Smooth muscle cell of the pulmonary artery (primary cell): ENCODE data around the gene FCHO2. TPM values are rescaled to one million over a fixed set of nuclear protein-coding genes. Genes with fewer than 3 reads are reported as not detected.

Experiments
- total RNA-seq: library from RNA; depleted of rRNA; stranded (reverse); fragments of >200 nt; gene quantifications from 2 replicates; pipeline ENCODE4 v1.2.3, GENCODE V29; 2014

Gene FCHO2, protein sequence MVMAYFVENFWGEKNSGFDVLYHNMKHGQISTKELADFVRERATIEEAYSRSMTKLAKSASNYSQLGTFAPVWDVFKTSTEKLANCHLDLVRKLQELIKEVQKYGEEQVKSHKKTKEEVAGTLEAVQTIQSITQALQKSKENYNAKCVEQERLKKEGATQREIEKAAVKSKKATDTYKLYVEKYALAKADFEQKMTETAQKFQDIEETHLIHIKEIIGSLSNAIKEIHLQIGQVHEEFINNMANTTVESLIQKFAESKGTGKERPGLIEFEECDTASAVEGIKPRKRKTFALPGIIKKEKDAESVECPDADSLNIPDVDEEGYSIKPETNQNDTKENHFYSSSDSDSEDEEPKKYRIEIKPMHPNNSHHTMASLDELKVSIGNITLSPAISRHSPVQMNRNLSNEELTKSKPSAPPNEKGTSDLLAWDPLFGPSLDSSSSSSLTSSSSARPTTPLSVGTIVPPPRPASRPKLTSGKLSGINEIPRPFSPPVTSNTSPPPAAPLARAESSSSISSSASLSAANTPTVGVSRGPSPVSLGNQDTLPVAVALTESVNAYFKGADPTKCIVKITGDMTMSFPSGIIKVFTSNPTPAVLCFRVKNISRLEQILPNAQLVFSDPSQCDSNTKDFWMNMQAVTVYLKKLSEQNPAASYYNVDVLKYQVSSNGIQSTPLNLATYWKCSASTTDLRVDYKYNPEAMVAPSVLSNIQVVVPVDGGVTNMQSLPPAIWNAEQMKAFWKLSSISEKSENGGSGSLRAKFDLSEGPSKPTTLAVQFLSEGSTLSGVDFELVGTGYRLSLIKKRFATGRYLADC
- 22.8 and 24.2 TPM in 2 replicates for total RNA-seq

DNA sequence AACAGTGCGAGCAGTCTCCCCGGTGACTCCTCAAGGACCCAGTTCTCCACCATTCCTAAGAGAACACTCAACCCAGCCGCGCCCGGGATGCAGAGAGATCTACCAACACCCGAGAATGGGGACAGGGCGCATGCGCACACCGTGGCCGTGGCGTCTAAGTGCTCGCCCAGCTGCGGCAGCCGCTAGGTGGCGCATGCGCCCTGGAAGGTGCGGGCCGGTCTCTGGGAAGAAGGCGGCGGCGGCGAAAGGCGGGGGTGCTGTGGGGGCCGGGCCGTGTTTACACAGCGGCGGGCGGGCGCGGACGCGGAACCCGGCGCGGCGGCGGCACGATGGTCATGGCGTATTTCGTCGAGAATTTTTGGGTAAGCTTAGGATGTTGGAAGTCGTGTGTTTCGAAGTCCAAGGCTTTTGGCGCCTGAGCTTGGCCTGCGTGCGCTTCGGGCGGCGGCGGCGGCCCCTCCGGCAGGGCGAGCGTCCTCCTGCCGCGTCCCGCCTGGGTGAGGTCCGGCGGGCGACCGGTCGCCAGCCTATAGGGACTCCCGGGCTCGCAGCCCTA lies at the start of gene FCHO2:
TSS of gene FCHO2 (plus strand) at position 274 of the 556 bp plus-strand sequence. CDS start at position 330, 56 bp downstream.

DNA sequence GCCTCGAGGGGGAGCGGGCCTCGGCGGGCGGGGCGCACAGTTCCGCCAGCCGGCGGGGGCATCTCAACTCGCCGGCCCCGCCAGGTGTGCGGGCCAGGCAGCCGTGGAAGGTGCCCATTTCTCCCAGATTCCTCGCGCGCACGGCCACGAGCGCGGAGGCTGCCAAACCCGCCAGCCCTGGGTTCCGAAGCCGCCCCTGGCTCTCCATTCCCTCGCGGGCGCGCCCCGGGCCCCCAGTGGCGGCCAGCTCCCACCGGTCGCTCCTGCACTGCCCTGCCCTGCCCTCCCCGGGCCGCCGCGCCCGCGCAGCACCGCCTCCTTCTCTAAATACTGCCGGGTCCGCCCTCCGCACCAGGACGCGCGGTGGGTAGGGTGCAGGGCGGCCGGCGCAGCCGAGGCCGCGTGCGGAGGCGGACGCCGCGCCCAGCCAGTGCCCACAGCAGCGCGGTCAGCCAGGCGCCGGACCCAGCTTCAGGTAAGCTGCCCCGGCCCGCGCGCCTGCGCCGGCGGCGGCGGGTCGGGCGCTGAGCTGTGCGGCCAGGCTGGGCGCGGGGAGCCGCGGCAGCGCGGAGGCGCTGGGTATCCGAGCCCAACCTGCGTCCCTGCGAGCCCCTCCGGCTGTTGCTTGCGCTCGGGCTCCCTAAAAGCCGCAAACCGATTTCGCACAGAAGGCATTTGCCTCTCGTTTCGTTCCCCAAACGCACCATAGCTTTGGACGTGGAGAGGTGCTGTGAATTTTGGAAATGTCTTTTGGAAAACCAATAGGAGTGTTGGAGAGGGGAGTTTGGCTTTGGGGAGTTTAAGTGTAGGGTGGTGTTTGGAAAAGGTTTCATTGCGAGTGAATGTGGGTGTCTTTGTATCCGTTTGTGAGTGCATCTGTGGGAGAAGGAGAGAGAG lies 164.6 kb downstream of the FCHO2 start, which contains the start of gene TMEM171:
TSS of gene TMEM171 (plus strand) at position 354 of the 897 bp plus-strand sequence. CDS start 2,799 bp downstream, outside the sequence.

Other genes starting within 250 kb of the FCHO2 start
- 310 and 322 TPM in 2 replicates for gene TNPO1, start 139.4 kb upstream of the FCHO2 start, total RNA-seq
- gene TMEM171, start 164.5 kb downstream of the FCHO2 start, total RNA-seq = 1.2 and 1.3 TPM in 2 replicates
- gene TMEM174, start 217.2 kb downstream of the FCHO2 start, total RNA-seq = not detected in 2 replicates